HG02763 (cell line): ENCODE measurements around the gene OSBPL5.

Experiments used
- ATAC-seq: cut with Tn5 transposase; IDR thresholded peaks from one replicate; pipeline ENCODE4 v1.9.1; 2021; ENCODE audit warnings: mild to moderate bottlenecking, moderate library complexity; ENCODE audit not compliant: unreplicated experiment

The OSBPL5 gene

GRCh38 chr11:3041699-3042441, 123.2 kb downstream of the OSBPL5 start:
- ATAC-seq = no peak

GRCh38 chr11:3040881-3041280, 124.2 kb downstream of the OSBPL5 start:
- no peak for ATAC-seq

GRCh38 chr11:3037945-3038271, 127.2 kb downstream of the OSBPL5 start:
- ATAC-seq = no peak
